ENCODE measurements around the gene CTU1. TPM values are rescaled to one million over a fixed set of nuclear protein-coding genes. Genes with fewer than 3 reads are reported as not detected.

CTU1 gene
- total and polyA plus RNA-seq, 4 donors = 2.5 to 9.8 (median 3.8) TPM

- DNase-seq (no peak), ATAC-seq (ENCODE audit: insufficient read depth, low FRiP score) (no peak)
- Histone ChIP-seq H3K27me3 (ENCODE audit: control insufficient read depth in 3 of 3, insufficient read depth in 3 of 3, low read length in 2 of 3) (no peaks in the 10 kb centered on the region), H3K9ac (ENCODE audit: insufficient read depth in 1 of 2, low read length in 2 of 2) (no peak overlapping the region), H3K4me3 (no peak overlapping the region), H3K9me3 (ENCODE audit: control insufficient read depth in 4 of 4, insufficient read depth in 3 of 4, low read length in 3 of 4) (no peaks in the 10 kb centered on the region), H3K4me1 (ENCODE audit: control insufficient read depth in 5 of 5, insufficient read depth in 5 of 5, low read length in 5 of 5) (peaks cover 0 to 4% (median 0%) of the 10 kb centered on the region in 5 donors), H3K27ac (ENCODE audit: low read depth in 1 of 2, low read length in 1 of 2) (peak overlapping the region in 1 of 2 donors; percentile 4), H3K36me3 (ENCODE audit: control insufficient read depth in 4 of 4, insufficient read depth in 4 of 4, low read length in 4 of 4) (peaks cover 0 to 36% (median 6%) of the 10 kb centered on the region in 4 donors)
- TF ChIP-seq, protein P1, sequence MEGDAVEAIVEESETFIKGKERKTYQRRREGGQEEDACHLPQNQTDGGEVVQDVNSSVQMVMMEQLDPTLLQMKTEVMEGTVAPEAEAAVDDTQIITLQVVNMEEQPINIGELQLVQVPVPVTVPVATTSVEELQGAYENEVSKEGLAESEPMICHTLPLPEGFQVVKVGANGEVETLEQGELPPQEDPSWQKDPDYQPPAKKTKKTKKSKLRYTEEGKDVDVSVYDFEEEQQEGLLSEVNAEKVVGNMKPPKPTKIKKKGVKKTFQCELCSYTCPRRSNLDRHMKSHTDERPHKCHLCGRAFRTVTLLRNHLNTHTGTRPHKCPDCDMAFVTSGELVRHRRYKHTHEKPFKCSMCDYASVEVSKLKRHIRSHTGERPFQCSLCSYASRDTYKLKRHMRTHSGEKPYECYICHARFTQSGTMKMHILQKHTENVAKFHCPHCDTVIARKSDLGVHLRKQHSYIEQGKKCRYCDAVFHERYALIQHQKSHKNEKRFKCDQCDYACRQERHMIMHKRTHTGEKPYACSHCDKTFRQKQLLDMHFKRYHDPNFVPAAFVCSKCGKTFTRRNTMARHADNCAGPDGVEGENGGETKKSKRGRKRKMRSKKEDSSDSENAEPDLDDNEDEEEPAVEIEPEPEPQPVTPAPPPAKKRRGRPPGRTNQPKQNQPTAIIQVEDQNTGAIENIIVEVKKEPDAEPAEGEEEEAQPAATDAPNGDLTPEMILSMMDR (IDR thresholded peaks at IDR 0.05; ENCODE audit: control extremely low read depth, extremely low read depth) = no peak
- WGBS, 2 donors = 73 to 84% methylated on average over 5 of the region's 5 CpGs
These were observed 6.9 kb downstream of the CTU1 start for GRCh38 chr19:51101171-51101865.

DNA sequence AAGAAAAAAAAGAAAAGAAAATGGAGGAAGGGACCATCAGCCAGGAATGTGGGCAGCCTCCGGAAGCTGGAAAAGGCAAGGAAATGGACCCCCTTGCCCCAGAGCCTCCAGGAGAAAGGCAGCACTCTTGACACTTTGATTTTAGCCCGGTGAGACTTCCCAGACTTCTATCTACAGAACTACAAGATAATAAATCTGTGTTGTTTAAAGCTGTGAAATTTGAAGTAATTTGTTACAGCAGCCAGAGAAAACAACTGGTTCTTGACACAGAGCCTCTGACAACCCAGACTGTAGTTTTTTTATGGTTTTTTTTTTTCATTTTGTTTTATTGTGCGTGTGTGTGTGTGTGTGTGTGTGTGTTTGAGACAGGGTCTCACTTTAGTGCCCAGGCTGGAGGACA lies 7.6 kb downstream of the CTU1 start:
- ATAC-seq (ENCODE audit: insufficient read depth, low FRiP score) = no peak
- TF ChIP-seq, protein P1 (IDR thresholded peaks at IDR 0.05; ENCODE audit: control extremely low read depth, extremely low read depth) = no peak
- 73 to 77% methylated on average over 3 of the region's 3 CpGs for WGBS, 2 donors
- Histone ChIP-seq H3K4me3 (no peak overlapping the region), H3K36me3 (ENCODE audit: control insufficient read depth in 4 of 4, insufficient read depth in 4 of 4, low read length in 4 of 4) (peaks cover 0 to 34% (median 6%) of the 10 kb centered on the region in 4 donors), H3K9me3 (ENCODE audit: control insufficient read depth in 4 of 4, insufficient read depth in 3 of 4, low read length in 3 of 4) (no peaks in the 10 kb centered on the region), H3K4me1 (ENCODE audit: control insufficient read depth in 5 of 5, insufficient read depth in 5 of 5, low read length in 5 of 5) (peaks cover 0 to 4% (median 0%) of the 10 kb centered on the region in 5 donors), H3K9ac (ENCODE audit: insufficient read depth in 1 of 2, low read length in 2 of 2) (no peak overlapping the region), H3K27ac (ENCODE audit: low read depth in 1 of 2, low read length in 1 of 2) (no peak overlapping the region), H3K27me3 (ENCODE audit: control insufficient read depth in 3 of 3, insufficient read depth in 3 of 3, low read length in 2 of 3) (no peaks in the 10 kb centered on the region)
- no peak for DNase-seq

DNA sequence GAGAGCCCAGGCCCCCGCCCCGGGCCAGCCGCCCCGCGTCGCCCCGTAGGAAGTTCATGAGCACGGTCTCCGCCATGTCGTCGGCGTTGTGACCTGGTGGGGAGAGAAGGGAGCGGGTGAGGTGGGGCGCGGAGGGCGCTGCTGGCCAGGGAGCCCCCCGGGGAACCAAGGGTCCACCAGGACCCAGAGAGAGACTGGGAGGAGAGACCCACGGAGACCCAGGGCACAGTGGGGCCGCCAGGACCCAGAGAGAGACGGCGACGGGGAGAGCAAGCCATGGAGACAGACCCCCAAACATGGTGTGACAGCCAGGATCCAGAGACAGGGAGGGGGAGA lies 9.2 kb downstream of the CTU1 start:
- 73 to 81% methylated on average over 22 of the region's 22 CpGs for WGBS, 2 donors
- ATAC-seq (ENCODE audit: insufficient read depth, low FRiP score) (no peak), DNase-seq (no peak)
- Histone ChIP-seq H3K27me3 (ENCODE audit: control insufficient read depth in 3 of 3, insufficient read depth in 3 of 3, low read length in 2 of 3) (no peaks in the 10 kb centered on the region), H3K4me1 (ENCODE audit: control insufficient read depth in 5 of 5, insufficient read depth in 5 of 5, low read length in 5 of 5) (peaks cover 0 to 4% (median 0%) of the 10 kb centered on the region in 5 donors), H3K27ac (ENCODE audit: low read depth in 1 of 2, low read length in 1 of 2) (no peak overlapping the region), H3K9ac (ENCODE audit: insufficient read depth in 1 of 2, low read length in 2 of 2) (no peak overlapping the region), H3K4me3 (no peak overlapping the region), H3K36me3 (ENCODE audit: control insufficient read depth in 4 of 4, insufficient read depth in 4 of 4, low read length in 4 of 4) (peaks cover 0 to 31% (median 5%) of the 10 kb centered on the region in 4 donors), H3K9me3 (ENCODE audit: control insufficient read depth in 4 of 4, insufficient read depth in 3 of 4, low read length in 3 of 4) (no peaks in the 10 kb centered on the region)
- TF ChIP-seq, protein P1 (IDR thresholded peaks at IDR 0.05; ENCODE audit: control extremely low read depth, extremely low read depth) = no peak
